GM23248 (cell line): ENCODE data around the gene INHA.

Experiments
- EZH2 ChIP-seq: fragments of 200-600 bp; sonication (generic); IDR thresholded peaks from 2 replicates; pipeline ENCODE4 v1.6.1; 2018; ENCODE audit warnings: antibody characterized with exemption, mild to moderate bottlenecking; ENCODE audit not compliant: insufficient read depth, poor library complexity, severe bottlenecking
- EZH2phosphoT487 ChIP-seq: fragments of 200-600 bp; sonication (generic); IDR thresholded peaks from 2 replicates; pipeline ENCODE4 v1.6.1; 2018; ENCODE audit warnings: antibody characterized with exemption, moderate library complexity, mild to moderate bottlenecking, low read depth; ENCODE audit not compliant: insufficient read depth

GRCh38 chr2:219624565-219624964, 52.5 kb downstream of the INHA start:
- TF ChIP-seq EZH2phosphoT487, result no peak
- TF ChIP-seq EZH2, result no peak
